Vagina (tissue), 2 donors: ENCODE measurements around the gene DNAH10. TPM values are rescaled to one million over a fixed set of nuclear protein-coding genes. Genes with fewer than 3 reads are reported as not detected.
A peak's percentile ranks its signal among the peaks of the same experiment; 100 is the strongest.

ENCODE experiments used
- DNase-seq, 2 donors: peaks; one replicate each; pipeline ENCODE4 v3.0.0-alpha.2; 2017; ENCODE audit errors: extremely low spot score in 2 of 2
- H3K27ac ChIP-seq: fragments of 200-600 bp; sonication (generic); one replicate; pipeline ENCODE4 v1.5.1; 2019
- H3K27me3 ChIP-seq: fragments of 200-600 bp; sonication (generic); one replicate; pipeline ENCODE4 v1.5.1; 2019
- H3K36me3 ChIP-seq, 2 donors: fragments of 200-600 bp; sonication (generic); one replicate each; pipeline ENCODE4 v1.5.1; 2017 to 2019
- H3K4me1 ChIP-seq: fragments of 200-600 bp; sonication (generic); one replicate; pipeline ENCODE4 v1.5.1; 2019
- H3K4me3 ChIP-seq, 2 donors: fragments of 200-600 bp; sonication (generic); 1 replicate in 1 of 2; 2 replicates in 1 of 2; pipeline ENCODE4 v1.5.1; 2016 to 2019
- H3K9me3 ChIP-seq: fragments of 200-600 bp; sonication (generic); one replicate; pipeline ENCODE4 v1.5.1; 2019
- POLR2A ChIP-seq, 2 donors: fragments of 450-650 bp; IDR thresholded peaks; one replicate each; pipeline ENCODE4 v1.6.1; 2017; ENCODE audit warnings: antibody characterized with exemption in 2 of 2, mild to moderate bottlenecking in 2 of 2, moderate library complexity in 2 of 2
- POLR2AphosphoS5 ChIP-seq, 2 donors: sonication (generic); formaldehyde crosslinking; IDR thresholded peaks; one replicate each; pipeline ENCODE4 v1.9.0; 2017; ENCODE audit warnings: antibody characterized with exemption in 2 of 2, mild to moderate bottlenecking in 2 of 2, low read depth in 1 of 2; ENCODE audit not compliant: insufficient read depth in 1 of 2
- intact Hi-C: fragments of 100-400 bp; cut with DNase I; formaldehyde crosslinking; loops from one replicate; pipeline ENCODE4 v1.15.1; 2023
- total RNA-seq: library from RNA; depleted of rRNA; stranded (reverse); fragments of >200 nt; gene quantifications from one replicate; pipeline ENCODE4 v1.2.3, GENCODE V29; 2016
- TF ChIP-seq, protein P1 (sequence below), 3 experiments: fragments of 450-650 bp in 2 of 3; fragments of 200-600 bp in 1 of 3; sonication (generic) in 1 of 3; IDR thresholded peaks; one replicate each; pipeline ENCODE4 v1.5.1; 2017 to 2019; ENCODE audit warnings: antibody characterized with exemption in 3 of 3, mild to moderate bottlenecking in 2 of 3, moderate library complexity in 2 of 3

DNAH10 gene
- total RNA-seq, 1 donor from 2014 or later: not detected

DNA sequence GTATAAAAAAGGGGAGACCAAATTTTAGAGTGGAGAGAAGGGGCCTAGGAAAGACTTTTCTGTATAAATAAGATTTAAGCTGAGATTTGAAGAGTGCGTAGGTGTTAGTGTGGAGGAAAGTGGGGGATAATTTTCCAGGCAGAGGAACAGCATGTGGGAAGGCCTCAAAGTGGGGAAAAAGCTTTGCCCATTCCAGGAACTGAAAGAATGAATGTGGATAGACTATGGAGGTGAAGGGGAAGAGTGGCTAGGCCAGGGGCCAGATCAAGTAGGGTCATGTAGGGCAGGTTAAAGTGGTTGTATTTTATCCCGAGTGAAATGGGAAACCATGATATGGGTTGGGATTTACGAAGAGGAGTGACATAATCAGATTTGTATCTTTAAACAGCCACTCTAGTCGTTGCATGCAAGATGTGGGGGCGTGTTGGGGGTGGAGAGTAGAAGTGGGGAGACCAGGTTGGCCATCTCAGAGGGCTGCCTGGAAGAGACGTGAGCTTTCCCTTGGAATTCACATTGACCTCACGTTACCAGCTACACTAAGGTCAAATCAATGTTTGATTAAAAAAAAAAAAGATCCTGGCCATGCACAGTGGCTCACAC is 214.2 kb downstream of the DNAH10 start:
- no peak for DNase-seq
- intact Hi-C loops: no loop called here
- H3K27me3 ChIP-seq: no peaks in the 10 kb centered on the region
- H3K9me3 ChIP-seq: no peaks in the 10 kb centered on the region
- no peak overlapping the region for H3K4me3 ChIP-seq
- H3K4me1 ChIP-seq: peaks cover 26% of the 10 kb centered on the region
- TF ChIP-seq, protein P1, sequence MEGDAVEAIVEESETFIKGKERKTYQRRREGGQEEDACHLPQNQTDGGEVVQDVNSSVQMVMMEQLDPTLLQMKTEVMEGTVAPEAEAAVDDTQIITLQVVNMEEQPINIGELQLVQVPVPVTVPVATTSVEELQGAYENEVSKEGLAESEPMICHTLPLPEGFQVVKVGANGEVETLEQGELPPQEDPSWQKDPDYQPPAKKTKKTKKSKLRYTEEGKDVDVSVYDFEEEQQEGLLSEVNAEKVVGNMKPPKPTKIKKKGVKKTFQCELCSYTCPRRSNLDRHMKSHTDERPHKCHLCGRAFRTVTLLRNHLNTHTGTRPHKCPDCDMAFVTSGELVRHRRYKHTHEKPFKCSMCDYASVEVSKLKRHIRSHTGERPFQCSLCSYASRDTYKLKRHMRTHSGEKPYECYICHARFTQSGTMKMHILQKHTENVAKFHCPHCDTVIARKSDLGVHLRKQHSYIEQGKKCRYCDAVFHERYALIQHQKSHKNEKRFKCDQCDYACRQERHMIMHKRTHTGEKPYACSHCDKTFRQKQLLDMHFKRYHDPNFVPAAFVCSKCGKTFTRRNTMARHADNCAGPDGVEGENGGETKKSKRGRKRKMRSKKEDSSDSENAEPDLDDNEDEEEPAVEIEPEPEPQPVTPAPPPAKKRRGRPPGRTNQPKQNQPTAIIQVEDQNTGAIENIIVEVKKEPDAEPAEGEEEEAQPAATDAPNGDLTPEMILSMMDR (IDR thresholded peaks at IDR 0.05): no peak
- no peak for TF ChIP-seq POLR2AphosphoS5 (IDR thresholded peaks at IDR 0.05; ENCODE audit: insufficient read depth in 1 of 2, low read depth in 1 of 2)
- TF ChIP-seq POLR2A (IDR thresholded peaks at IDR 0.05): no peak
- no peak overlapping the region for H3K27ac ChIP-seq
- no peaks in the 10 kb centered on the region for H3K36me3 ChIP-seq

DNA sequence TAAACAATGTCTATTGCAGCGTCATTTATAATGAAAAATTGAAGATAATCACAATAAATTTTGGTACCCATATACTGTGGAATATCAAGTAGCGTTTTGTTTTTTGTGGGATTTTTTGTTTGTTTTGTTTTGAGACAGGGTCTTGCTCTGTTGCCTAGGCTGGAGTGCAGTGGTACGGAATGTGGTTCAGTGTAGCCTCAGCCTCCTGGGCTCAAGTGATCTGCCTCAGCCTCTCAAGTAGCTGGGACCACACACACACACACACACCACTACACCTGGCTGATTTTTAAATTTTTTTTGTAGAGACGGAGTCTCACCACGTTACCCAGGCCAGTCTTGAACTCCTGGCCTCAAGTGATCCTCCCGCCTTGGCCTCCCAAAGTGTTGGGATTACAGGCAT is 217.5 kb downstream of the DNAH10 start:
- Histone ChIP-seq H3K36me3 (no peaks in the 10 kb centered on the region), H3K27me3 (no peaks in the 10 kb centered on the region), H3K4me1 (peaks cover 22% of the 10 kb centered on the region), H3K4me3 (no peak overlapping the region), H3K27ac (no peak overlapping the region), H3K9me3 (no peaks in the 10 kb centered on the region)
- TF ChIP-seq POLR2AphosphoS5 (IDR thresholded peaks at IDR 0.05; ENCODE audit: insufficient read depth in 1 of 2, low read depth in 1 of 2): no peak
- TF ChIP-seq POLR2A (IDR thresholded peaks at IDR 0.05): no peak
- TF ChIP-seq, protein P1 (IDR thresholded peaks at IDR 0.05): no peak
- intact Hi-C loops: no loop called here
- DNase-seq: no peak

GRCh38 chr12:123982269-123982668 is 220.2 kb downstream of the DNAH10 start:
- intact Hi-C loops: no loop called here
- TF ChIP-seq POLR2AphosphoS5 (IDR thresholded peaks at IDR 0.05; ENCODE audit: insufficient read depth in 1 of 2, low read depth in 1 of 2) (no peak), POLR2A (IDR thresholded peaks at IDR 0.05) (no peak)
- TF ChIP-seq, protein P1 (IDR thresholded peaks at IDR 0.05): no peak

GRCh38 chr12:123983822-123984485 is 221.9 kb downstream of the DNAH10 start:
- intact Hi-C loops: no loop called here
- TF ChIP-seq POLR2A (IDR thresholded peaks at IDR 0.05) (no peak), POLR2AphosphoS5 (IDR thresholded peaks at IDR 0.05; ENCODE audit: insufficient read depth in 1 of 2, low read depth in 1 of 2) (no peak)
- TF ChIP-seq, protein P1 (IDR thresholded peaks at IDR 0.05): peak in 2 of 3 experiments; percentile 28 to 47
- Histone ChIP-seq H3K4me1 (peaks cover 17% of the 10 kb centered on the region), H3K4me3 (no peak overlapping the region), H3K36me3 (peaks cover 0 to 10% of the 10 kb centered on the region in 2 donors), H3K27ac (no peak overlapping the region), H3K9me3 (no peaks in the 10 kb centered on the region), H3K27me3 (no peaks in the 10 kb centered on the region)
- no peak for DNase-seq

More at GRCh38 chr12:123982269-123982668, 220.2 kb downstream of the DNAH10 start:
- no peaks in the 10 kb centered on the region for H3K27me3 ChIP-seq
- H3K4me3 ChIP-seq: no peak overlapping the region
- DNase-seq: no peak
- peaks cover 17% of the 10 kb centered on the region for H3K4me1 ChIP-seq
- no peaks in the 10 kb centered on the region for H3K9me3 ChIP-seq
- H3K36me3 ChIP-seq: no peaks in the 10 kb centered on the region
- H3K27ac ChIP-seq: no peak overlapping the region

DNA sequence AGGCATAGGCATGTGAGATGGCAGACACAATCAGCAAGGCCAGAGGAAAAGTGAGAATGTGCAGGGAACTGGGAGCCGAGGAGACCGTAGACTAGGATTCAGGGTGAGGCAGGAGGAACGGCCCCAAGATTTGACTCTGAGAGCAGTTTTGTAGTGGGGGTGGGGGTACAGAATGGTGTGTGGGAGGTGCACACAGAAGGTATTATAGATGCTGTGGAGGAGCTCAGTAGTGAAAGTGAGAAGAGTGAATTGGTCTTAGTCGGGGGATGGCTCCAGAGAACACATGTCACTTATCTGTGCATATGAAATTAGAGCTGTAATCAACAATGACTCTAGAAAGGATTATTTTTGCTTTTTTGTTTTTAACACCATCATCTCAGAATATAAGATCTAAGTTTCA is 222.8 kb downstream of the DNAH10 start:
- Histone ChIP-seq H3K9me3 (no peaks in the 10 kb centered on the region), H3K36me3 (peaks cover 0 to 19% of the 10 kb centered on the region in 2 donors), H3K4me3 (no peak overlapping the region), H3K27me3 (no peaks in the 10 kb centered on the region), H3K27ac (no peak overlapping the region), H3K4me1 (peaks cover 17% of the 10 kb centered on the region)
- no peak for TF ChIP-seq POLR2A (IDR thresholded peaks at IDR 0.05)
- TF ChIP-seq POLR2AphosphoS5 (IDR thresholded peaks at IDR 0.05; ENCODE audit: insufficient read depth in 1 of 2, low read depth in 1 of 2): no peak
- TF ChIP-seq, protein P1 (IDR thresholded peaks at IDR 0.05): no peak
- DNase-seq: no peak
- intact Hi-C loops: no loop called here
